Fibroblast of the aortic adventitia (primary cell): Measurements from ENCODE around the gene SELENON. TPM values are rescaled to one million over a fixed set of nuclear protein-coding genes. Genes with fewer than 3 reads are reported as not detected.

Source experiments
- DNase-seq: peaks from one replicate; pipeline ENCODE4 v3.0.0-alpha.2; 2010; ENCODE audit warnings: low read depth
- H3K4me3 ChIP-seq: 2 replicates; pipeline ENCODE4 v1.5.1; 2011; ENCODE audit warnings: low read depth, mild to moderate bottlenecking, control low read depth, low read length, moderate library complexity
- CTCF ChIP-seq: IDR thresholded peaks from 2 replicates; pipeline ENCODE4 v1.5.1; 2011; ENCODE audit warnings: mild to moderate bottlenecking, low read length, control low read depth, inconsistent platforms; ENCODE audit not compliant: insufficient read depth
- total RNA-seq: library from RNA; depleted of rRNA; stranded (reverse); fragments of >200 nt; gene quantifications from 2 replicates; pipeline ENCODE4 v1.2.3, GENCODE V29; 2012; ENCODE audit warnings: low replicate concordance

Gene SELENON
- total RNA-seq, 1 donor: 35.0 TPM

GRCh38 chr1:25863486-25864262, 63.7 kb downstream of the SELENON start:
- no peak for TF ChIP-seq CTCF
- DNase-seq: no peak
- no peak overlapping the region for H3K4me3 ChIP-seq

GRCh38 chr1:25864434-25864833, 64.4 kb downstream of the SELENON start:
- no peak for TF ChIP-seq CTCF
- H3K4me3 ChIP-seq: no peak overlapping the region
- no peak for DNase-seq

DNA sequence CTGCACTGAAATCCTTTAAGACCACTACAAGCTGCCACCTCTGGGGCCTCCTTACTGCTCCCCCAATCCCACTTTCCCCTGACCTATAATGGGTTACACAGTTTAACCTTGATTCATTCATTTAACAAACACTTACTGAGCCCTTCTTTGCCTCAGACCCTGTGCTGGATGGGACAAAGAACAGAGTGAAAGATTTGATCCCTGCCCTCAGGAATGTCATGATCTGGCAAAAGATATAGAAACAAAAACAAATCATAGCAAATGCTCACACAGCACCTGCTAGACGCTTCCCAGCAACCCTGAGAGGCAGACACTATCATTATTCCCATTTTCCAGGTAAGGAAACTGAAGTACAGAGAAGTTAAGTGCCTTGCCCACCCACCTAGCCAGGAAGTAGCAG, 66.3 kb downstream of the SELENON start:
- TF ChIP-seq CTCF: no peak
- no peak overlapping the region for H3K4me3 ChIP-seq
- DNase-seq: no peak

- TF ChIP-seq CTCF: no peak
- DNase-seq: no peak
- no peak overlapping the region for H3K4me3 ChIP-seq
Observed at GRCh38 chr1:25867210-25867991, 67.4 kb downstream of the SELENON start.

Other genes with a start within 250 kb of the SELENON start
- 6.6 and 32.0 TPM in 2 replicates for gene MAN1C1, start 183.4 kb upstream of the SELENON start, total RNA-seq
- 44.6 and 164 TPM in 2 replicates for gene MTFR1L, start 19.8 kb downstream of the SELENON start, total RNA-seq
- gene AUNIP, start 59.3 kb downstream of the SELENON start, total RNA-seq: 4.8 TPM in 1 of 2 replicates, not detected in the other
- gene PAQR7, start 75.5 kb downstream of the SELENON start, total RNA-seq: 2.8 and 6.9 TPM in 2 replicates
- gene STMN1, start 106.2 kb downstream of the SELENON start, total RNA-seq: 89.5 and 137 TPM in 2 replicates
- 8.7 and 9.8 TPM in 2 replicates for gene PAFAH2, start 197.9 kb downstream of the SELENON start, total RNA-seq
- gene EXTL1, start 221.6 kb downstream of the SELENON start, total RNA-seq: 0.18 and 0.74 TPM in 2 replicates
- not detected in 2 replicates for gene SLC30A2, start 245.9 kb downstream of the SELENON start, total RNA-seq